ENCODE measurements around the gene FBXO38. TPM values are rescaled to one million over a fixed set of nuclear protein-coding genes. Genes with fewer than 3 reads are reported as not detected.

FBXO38 gene
- total RNA-seq, 1 donor from 2014 or later = 32.9 TPM

DNA sequence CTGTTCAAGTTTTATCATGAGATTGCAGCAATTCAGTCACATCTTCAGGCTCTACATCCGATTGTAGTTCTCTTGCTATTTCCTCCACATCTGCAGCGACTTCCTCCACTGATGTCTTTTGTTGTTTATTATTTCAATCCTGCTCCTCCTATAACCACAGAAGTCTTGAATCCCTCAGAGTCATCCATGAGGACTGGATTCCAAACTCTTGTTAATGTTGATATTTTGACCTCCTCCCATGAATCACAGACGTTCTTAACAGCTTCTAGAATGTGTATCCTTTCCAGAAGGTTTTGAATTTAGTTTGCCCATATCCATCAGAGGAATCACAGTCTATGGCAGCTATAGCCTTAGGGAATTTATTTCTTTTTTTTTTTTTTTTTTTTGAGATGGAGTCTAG lies 3.6 kb downstream of the FBXO38 start:
- Histone ChIP-seq H3K36me3 (ENCODE audit: control insufficient read depth, insufficient read depth, low read length) (no peaks in the 10 kb centered on the region), H3K4me3 (ENCODE audit: low read depth, low read length) (no peak overlapping the region), H3K27me3 (ENCODE audit: control insufficient read depth, insufficient read depth, low read length) (no peaks in the 10 kb centered on the region)
- no peak for FAIRE-seq
- DNase-seq (ENCODE audit: low read depth) = no peak
- TF ChIP-seq, protein P1, sequence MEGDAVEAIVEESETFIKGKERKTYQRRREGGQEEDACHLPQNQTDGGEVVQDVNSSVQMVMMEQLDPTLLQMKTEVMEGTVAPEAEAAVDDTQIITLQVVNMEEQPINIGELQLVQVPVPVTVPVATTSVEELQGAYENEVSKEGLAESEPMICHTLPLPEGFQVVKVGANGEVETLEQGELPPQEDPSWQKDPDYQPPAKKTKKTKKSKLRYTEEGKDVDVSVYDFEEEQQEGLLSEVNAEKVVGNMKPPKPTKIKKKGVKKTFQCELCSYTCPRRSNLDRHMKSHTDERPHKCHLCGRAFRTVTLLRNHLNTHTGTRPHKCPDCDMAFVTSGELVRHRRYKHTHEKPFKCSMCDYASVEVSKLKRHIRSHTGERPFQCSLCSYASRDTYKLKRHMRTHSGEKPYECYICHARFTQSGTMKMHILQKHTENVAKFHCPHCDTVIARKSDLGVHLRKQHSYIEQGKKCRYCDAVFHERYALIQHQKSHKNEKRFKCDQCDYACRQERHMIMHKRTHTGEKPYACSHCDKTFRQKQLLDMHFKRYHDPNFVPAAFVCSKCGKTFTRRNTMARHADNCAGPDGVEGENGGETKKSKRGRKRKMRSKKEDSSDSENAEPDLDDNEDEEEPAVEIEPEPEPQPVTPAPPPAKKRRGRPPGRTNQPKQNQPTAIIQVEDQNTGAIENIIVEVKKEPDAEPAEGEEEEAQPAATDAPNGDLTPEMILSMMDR (IDR thresholded peaks at IDR 0.05; ENCODE audit: insufficient read depth, low read length, severe bottlenecking) = no peak

DNA sequence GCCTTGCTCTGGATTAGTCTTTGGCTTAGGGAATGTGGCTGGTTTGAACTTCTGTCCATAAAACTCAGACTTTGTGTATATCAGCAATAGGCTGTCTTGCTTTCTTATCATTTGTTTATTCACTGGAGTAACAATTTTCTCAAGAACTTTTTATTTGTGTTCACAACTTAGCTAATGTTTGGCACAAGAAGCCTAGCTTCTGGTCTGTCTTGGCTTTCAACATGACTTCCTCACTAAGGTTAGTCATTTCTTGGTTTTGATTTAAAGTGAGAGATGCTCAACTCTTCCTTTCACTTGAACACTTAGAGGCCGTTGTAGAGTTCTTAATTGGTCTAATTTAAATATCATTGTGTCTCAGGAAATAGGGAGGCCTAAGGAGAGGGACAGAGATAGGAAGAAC lies 4.9 kb downstream of the FBXO38 start:
- no peak for FAIRE-seq
- H3K27me3 ChIP-seq (ENCODE audit: control insufficient read depth, insufficient read depth, low read length) = no peaks in the 10 kb centered on the region
- no peak for DNase-seq (ENCODE audit: low read depth)
- H3K4me3 ChIP-seq (ENCODE audit: low read depth, low read length) = no peak overlapping the region
- TF ChIP-seq, protein P1 (IDR thresholded peaks at IDR 0.05; ENCODE audit: insufficient read depth, low read length, severe bottlenecking) = no peak
- no peaks in the 10 kb centered on the region for H3K36me3 ChIP-seq (ENCODE audit: control insufficient read depth, insufficient read depth, low read length)

DNA sequence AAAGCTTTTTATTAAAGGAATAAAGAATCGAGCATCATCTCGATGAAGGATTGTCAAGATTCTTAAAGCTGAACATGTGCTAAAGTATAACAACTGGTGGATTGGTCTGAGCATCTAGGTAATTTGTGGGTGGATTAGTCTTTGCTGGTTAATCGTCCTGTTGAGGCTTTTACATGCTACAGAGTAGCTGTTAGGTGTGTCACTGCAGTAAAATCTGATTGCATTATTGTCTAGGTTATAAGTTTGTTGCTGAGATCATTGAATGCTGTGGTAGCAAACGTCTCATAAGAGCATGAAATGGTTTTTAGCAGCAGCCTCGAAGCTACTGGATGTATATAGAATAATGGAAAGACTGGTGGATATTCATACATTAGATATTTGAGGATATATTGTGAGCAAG lies 7.2 kb downstream of the FBXO38 start:
- Histone ChIP-seq H3K36me3 (ENCODE audit: control insufficient read depth, insufficient read depth, low read length) (no peaks in the 10 kb centered on the region), H3K27me3 (ENCODE audit: control insufficient read depth, insufficient read depth, low read length) (no peaks in the 10 kb centered on the region), H3K4me3 (ENCODE audit: low read depth, low read length) (no peak overlapping the region)
- no peak for FAIRE-seq
- no peak for DNase-seq (ENCODE audit: low read depth)
- TF ChIP-seq, protein P1 (IDR thresholded peaks at IDR 0.05; ENCODE audit: insufficient read depth, low read length, severe bottlenecking) = no peak

DNA sequence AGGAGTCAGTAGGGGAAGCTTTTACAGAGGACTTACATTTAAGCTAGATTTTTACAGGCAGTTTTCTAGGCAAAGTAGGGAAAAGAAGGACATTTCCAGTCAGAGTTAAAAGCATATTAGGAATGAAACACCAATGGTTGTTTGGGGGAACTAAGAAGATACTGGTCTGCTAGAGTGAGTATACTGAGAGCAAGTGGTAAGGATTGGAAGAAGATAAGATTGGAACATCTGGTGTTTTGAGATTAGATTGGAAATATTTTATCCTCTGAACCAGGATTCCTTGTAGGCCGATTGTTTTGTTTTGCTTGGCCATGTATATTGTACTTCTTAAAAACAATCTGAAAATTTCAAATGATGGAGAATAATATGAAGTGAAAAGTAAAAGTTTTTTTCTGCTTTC lies 7.7 kb downstream of the FBXO38 start:
- Histone ChIP-seq H3K36me3 (ENCODE audit: control insufficient read depth, insufficient read depth, low read length) (no peaks in the 10 kb centered on the region), H3K27me3 (ENCODE audit: control insufficient read depth, insufficient read depth, low read length) (no peaks in the 10 kb centered on the region), H3K4me3 (ENCODE audit: low read depth, low read length) (no peak overlapping the region)
- TF ChIP-seq, protein P1 (IDR thresholded peaks at IDR 0.05; ENCODE audit: insufficient read depth, low read length, severe bottlenecking) = no peak
- DNase-seq (ENCODE audit: low read depth) = no peak
- no peak for FAIRE-seq

DNA sequence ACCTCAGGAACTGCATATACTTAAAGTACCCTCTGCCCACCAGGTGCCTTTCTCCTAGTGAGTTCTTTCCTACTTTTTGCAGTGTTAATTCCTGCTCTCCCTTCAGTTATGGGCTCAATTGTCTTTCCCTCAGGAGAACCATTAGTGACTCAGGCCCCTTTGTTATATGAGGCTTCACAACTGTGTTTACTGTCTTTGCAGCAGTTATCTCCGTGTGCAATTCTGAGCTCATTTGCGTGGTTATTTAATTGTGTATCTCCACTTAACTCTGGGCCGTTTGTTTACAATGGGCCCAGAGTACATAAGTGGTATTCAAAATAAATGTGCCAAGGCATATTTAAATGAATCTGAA lies 9.6 kb downstream of the FBXO38 start:
- FAIRE-seq (no peak), DNase-seq (ENCODE audit: low read depth) (no peak)
- Histone ChIP-seq H3K27me3 (ENCODE audit: control insufficient read depth, insufficient read depth, low read length) (no peaks in the 10 kb centered on the region), H3K4me3 (ENCODE audit: low read depth, low read length) (no peak overlapping the region), H3K36me3 (ENCODE audit: control insufficient read depth, insufficient read depth, low read length) (no peaks in the 10 kb centered on the region)
- TF ChIP-seq, protein P1 (IDR thresholded peaks at IDR 0.05; ENCODE audit: insufficient read depth, low read length, severe bottlenecking) = no peak

DNA sequence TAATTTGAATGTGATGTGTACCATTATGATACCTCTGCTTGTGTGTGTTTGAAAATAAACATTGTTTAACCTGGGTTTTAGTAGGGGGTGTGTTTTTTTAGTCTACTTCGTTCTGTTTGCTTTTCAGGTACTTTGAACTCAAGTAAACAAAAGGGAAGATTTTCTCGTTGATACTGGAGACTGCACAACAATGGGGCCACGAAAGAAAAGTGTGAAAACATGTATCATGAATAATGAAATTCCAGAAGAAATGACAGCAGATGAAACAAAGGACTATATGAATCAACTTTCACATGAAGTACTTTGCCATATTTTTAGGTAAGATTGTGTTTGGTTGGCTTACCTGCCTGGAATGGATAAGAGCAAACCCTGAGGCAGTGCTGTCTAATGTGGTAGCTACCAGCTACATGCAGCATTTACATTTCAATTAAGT lies 10.8 kb downstream of the FBXO38 start:
- Histone ChIP-seq H3K4me3 (ENCODE audit: low read depth, low read length) (no peak overlapping the region), H3K27me3 (ENCODE audit: control insufficient read depth, insufficient read depth, low read length) (no peaks in the 10 kb centered on the region), H3K36me3 (ENCODE audit: control insufficient read depth, insufficient read depth, low read length) (peaks cover 2% of the 10 kb centered on the region)
- FAIRE-seq (no peak), DNase-seq (ENCODE audit: low read depth) (no peak)
- TF ChIP-seq, protein P1 (IDR thresholded peaks at IDR 0.05; ENCODE audit: insufficient read depth, low read length, severe bottlenecking) = no peak

Measured in bronchial epithelial cell (primary cell).